SK-N-MC (cell line): ENCODE results near the gene ANKDD1B.

Experiments used
- EZH2 ChIP-seq: fragments of 200-600 bp; sonication (generic); IDR thresholded peaks from one replicate; pipeline ENCODE4 v1.6.1; 2017; ENCODE audit warnings: antibody characterized with exemption
- POLR2AphosphoS5 ChIP-seq: IDR thresholded peaks from 2 replicates; pipeline ENCODE4 v1.6.1; 2012; ENCODE audit warnings: mild to moderate bottlenecking, low read depth, low read length, borderline replicate concordance

- no peak for TF ChIP-seq POLR2AphosphoS5
- TF ChIP-seq EZH2: no peak
Observed at GRCh38 chr5:75626959-75627358, 15.7 kb downstream of the ANKDD1B start.
